ENCODE results near the gene ADCY2. TPM values are rescaled to one million over a fixed set of nuclear protein-coding genes. Genes with fewer than 3 reads are reported as not detected.

The ADCY2 gene
- total RNA-seq, 2 experiments from 2014 or later, result not detected

DNA sequence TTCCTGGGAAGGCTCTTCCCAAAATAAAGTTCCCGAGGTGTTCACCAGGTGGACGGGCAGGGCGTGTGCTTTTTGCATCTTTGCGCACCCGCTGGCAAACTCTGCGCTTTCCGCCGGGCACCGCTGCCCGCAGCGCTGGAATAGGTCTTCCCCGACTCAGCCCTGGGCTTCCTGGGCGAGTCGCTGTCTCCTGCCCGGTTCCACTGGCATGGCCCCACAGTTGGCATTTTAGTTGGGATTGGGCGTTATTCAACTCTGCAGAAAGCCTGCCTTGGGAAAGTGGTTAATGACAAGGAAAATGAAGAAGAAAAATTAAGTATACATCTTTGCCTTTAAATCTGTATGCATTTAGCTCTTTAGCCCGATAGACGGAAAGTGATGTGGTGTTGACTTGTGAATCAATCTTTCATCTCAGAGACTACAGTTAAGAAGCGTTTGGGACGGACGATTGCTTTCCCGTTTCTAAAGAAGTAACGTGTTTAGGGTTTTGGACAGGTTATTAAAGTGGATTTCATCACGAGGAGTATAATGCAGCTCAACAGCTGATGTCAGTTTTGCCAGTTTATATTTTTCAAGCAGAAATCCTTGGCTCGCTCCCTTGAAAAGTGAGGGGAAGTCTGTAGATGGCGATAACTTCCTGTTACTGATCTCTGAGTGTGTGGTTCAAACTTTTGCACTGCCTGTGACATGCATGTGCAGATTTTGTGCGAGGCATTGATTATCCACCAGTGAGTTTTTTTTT is 946 bp downstream of the ADCY2 start:
- BruUV-seq (replicated peaks), result no TSS peak
- no peak for DNase-seq (ENCODE audit: low spot score)

DNA sequence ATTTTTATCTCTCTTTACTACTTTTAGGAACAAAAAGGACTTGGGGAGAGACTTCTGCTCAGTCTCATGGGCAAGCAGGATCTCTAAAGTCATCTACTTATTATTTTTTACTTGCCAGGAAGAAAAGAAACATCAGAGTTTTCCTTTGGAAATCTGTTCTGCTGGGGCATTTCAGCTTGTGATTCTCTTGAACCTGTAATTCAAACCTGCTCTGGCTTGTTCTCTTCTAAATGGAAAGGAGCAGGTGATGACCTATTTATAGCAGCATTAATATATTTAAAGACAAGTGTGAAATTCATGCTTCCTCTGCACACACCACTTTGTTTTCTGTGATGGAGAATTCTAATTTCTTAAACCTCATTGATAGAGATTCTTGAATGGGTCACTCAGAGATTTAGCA is 2.0 kb downstream of the ADCY2 start:
- Histone ChIP-seq H3K27ac (ENCODE audit: low read depth, low read length, poor library complexity, severe bottlenecking) (no peak overlapping the region), H4K20me1 (ENCODE audit: insufficient read depth, low read length) (no peaks in the 10 kb centered on the region), H3K79me2 (ENCODE audit: insufficient read depth, low read depth, low read length) (no peaks in the 10 kb centered on the region), H3K9me2 (ENCODE audit: insufficient read depth, low read length) (no peaks in the 10 kb centered on the region), H3K4me3 (ENCODE audit: low read depth, low read length, poor library complexity, severe bottlenecking) (no peak overlapping the region), H3K36me3 (ENCODE audit: insufficient read depth, low read length) (no peaks in the 10 kb centered on the region), H2AFZ (ENCODE audit: low read length) (no peak overlapping the region), H3K9me3 (ENCODE audit: low read length) (no peaks in the 10 kb centered on the region), H3K4me1 (ENCODE audit: insufficient read depth, low read length, poor library complexity, severe bottlenecking) (no peaks in the 10 kb centered on the region), H3K4me2 (ENCODE audit: low read length) (no peak overlapping the region)
- no peak for DNase-seq (ENCODE audit: low spot score)
- CTCF ChIA-PET (ENCODE audit: unreplicated experiment), result no interaction called here
- no peak for TF ChIP-seq EZH2phosphoT487 (IDR thresholded peaks at IDR 0.05; ENCODE audit: borderline replicate concordance, low read depth, low read length)
- TF ChIP-seq, protein P1, sequence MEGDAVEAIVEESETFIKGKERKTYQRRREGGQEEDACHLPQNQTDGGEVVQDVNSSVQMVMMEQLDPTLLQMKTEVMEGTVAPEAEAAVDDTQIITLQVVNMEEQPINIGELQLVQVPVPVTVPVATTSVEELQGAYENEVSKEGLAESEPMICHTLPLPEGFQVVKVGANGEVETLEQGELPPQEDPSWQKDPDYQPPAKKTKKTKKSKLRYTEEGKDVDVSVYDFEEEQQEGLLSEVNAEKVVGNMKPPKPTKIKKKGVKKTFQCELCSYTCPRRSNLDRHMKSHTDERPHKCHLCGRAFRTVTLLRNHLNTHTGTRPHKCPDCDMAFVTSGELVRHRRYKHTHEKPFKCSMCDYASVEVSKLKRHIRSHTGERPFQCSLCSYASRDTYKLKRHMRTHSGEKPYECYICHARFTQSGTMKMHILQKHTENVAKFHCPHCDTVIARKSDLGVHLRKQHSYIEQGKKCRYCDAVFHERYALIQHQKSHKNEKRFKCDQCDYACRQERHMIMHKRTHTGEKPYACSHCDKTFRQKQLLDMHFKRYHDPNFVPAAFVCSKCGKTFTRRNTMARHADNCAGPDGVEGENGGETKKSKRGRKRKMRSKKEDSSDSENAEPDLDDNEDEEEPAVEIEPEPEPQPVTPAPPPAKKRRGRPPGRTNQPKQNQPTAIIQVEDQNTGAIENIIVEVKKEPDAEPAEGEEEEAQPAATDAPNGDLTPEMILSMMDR (conservative IDR thresholded peaks at IDR 0.05; ENCODE audit: low read length), result no peak
- intact Hi-C loops (cut with micrococcal nuclease; ENCODE audit: unreplicated experiment), result no loop called here
- POLR2A ChIA-PET, result no interaction called here
- no TSS peak for BruUV-seq (replicated peaks)

More for the DNA sequence above, 946 bp downstream of the ADCY2 start:
- no peak overlapping the region for H3K4me2 ChIP-seq (ENCODE audit: low read length)
- H4K20me1 ChIP-seq (ENCODE audit: insufficient read depth, low read length), result no peaks in the 10 kb centered on the region
- no peak overlapping the region for H3K27ac ChIP-seq (ENCODE audit: low read depth, low read length, poor library complexity, severe bottlenecking)
- H3K4me3 ChIP-seq (ENCODE audit: low read depth, low read length, poor library complexity, severe bottlenecking), result no peak overlapping the region
- POLR2A ChIA-PET, result interaction anchor here (0.6 kb wide), 1 partner anchor 427 kb away, joined by 3 read pairs; no protein-coding TSS in a partner anchor
- H3K4me1 ChIP-seq (ENCODE audit: insufficient read depth, low read length, poor library complexity, severe bottlenecking), result no peaks in the 10 kb centered on the region
- intact Hi-C loops (cut with micrococcal nuclease; ENCODE audit: unreplicated experiment), result no loop called here
- CTCF ChIA-PET (ENCODE audit: unreplicated experiment), result no interaction called here
- H3K79me2 ChIP-seq (ENCODE audit: insufficient read depth, low read depth, low read length), result no peaks in the 10 kb centered on the region
- no peaks in the 10 kb centered on the region for H3K9me3 ChIP-seq (ENCODE audit: low read length)
- no peaks in the 10 kb centered on the region for H3K36me3 ChIP-seq (ENCODE audit: insufficient read depth, low read length)
- H3K9me2 ChIP-seq (ENCODE audit: insufficient read depth, low read length), result no peaks in the 10 kb centered on the region
- TF ChIP-seq, protein P1 (conservative IDR thresholded peaks at IDR 0.05; ENCODE audit: low read length), result no peak
- TF ChIP-seq EZH2phosphoT487 (IDR thresholded peaks at IDR 0.05; ENCODE audit: borderline replicate concordance, low read depth, low read length), result no peak
- no peak overlapping the region for H2AFZ ChIP-seq (ENCODE audit: low read length)

DNA sequence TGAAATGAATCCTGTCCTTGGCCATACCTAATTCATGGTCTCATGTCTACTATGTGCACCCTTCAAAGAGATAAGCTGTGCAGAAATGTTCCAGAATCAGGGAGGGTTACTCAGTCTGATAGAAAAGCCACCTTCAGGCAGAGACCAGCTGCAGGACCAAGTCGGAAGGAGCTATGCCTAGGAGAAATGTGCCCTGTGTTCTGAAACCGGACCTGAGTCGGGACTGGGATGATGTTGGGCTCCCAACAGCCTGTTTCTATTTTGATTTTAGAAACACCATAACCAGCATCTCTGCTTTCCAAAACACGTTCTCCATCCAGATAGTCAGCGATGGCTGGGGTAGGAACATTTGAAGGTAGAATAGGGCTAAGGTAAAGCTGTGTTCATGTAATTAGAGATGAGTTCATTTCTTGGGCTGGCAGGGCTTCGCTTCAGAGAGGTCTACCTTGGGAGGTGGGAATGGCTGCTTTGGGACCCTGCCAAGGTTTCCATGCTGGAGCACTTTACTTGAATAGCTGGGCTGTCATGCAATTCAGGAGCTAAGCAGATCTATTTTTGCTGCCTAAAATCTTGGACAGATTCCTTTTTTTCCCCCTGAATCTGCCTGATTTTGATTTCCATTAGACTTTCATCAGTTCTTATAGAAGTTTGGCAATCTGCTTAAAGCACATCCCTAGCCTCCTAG is 2.8 kb downstream of the ADCY2 start:
- H3K4me3 ChIP-seq (ENCODE audit: low read depth, low read length, poor library complexity, severe bottlenecking), result no peak overlapping the region
- BruUV-seq (replicated peaks), result no TSS peak
- no peak overlapping the region for H3K4me2 ChIP-seq (ENCODE audit: low read length)
- ChIA-PET CTCF (ENCODE audit: unreplicated experiment) (no interaction called here), POLR2A (interaction anchor here (1.2 kb wide), 1 partner anchor 20 kb away, joined by 3 read pairs; no protein-coding TSS in a partner anchor)
- no peaks in the 10 kb centered on the region for H3K4me1 ChIP-seq (ENCODE audit: insufficient read depth, low read length, poor library complexity, severe bottlenecking)
- no peaks in the 10 kb centered on the region for H4K20me1 ChIP-seq (ENCODE audit: insufficient read depth, low read length)
- no peaks in the 10 kb centered on the region for H3K9me3 ChIP-seq (ENCODE audit: low read length)
- no peak overlapping the region for H3K27ac ChIP-seq (ENCODE audit: low read depth, low read length, poor library complexity, severe bottlenecking)
- TF ChIP-seq, protein P1 (conservative IDR thresholded peaks at IDR 0.05; ENCODE audit: low read length), result no peak
- no peak for TF ChIP-seq EZH2phosphoT487 (IDR thresholded peaks at IDR 0.05; ENCODE audit: borderline replicate concordance, low read depth, low read length)
- H3K9me2 ChIP-seq (ENCODE audit: insufficient read depth, low read length), result no peaks in the 10 kb centered on the region
- intact Hi-C loops (cut with micrococcal nuclease; ENCODE audit: unreplicated experiment), result no loop called here
- H3K79me2 ChIP-seq (ENCODE audit: insufficient read depth, low read depth, low read length), result no peaks in the 10 kb centered on the region
- no peaks in the 10 kb centered on the region for H3K36me3 ChIP-seq (ENCODE audit: insufficient read depth, low read length)
- no peak overlapping the region for H2AFZ ChIP-seq (ENCODE audit: low read length)
- DNase-seq (ENCODE audit: low spot score), result no peak

Measured in OCI-LY7 (cell line).